Keratinocyte (primary cell): ENCODE data around the gene KRTAP9-1. TPM values are rescaled to one million over a fixed set of nuclear protein-coding genes. Genes with fewer than 3 reads are reported as not detected.

ENCODE experiments used
- DNase-seq: peaks from one replicate; pipeline ENCODE4 v3.0.0-alpha.2; 2011; ENCODE audit warnings: low read depth, missing footprints, low spot score
- FAIRE-seq: peaks from 2 replicates; lab custom pipeline; 2011; peaks lifted over from hg19 to GRCh38; lab: Jason Lieb, UNC
- H2AFZ ChIP-seq: 2 replicates; pipeline ENCODE4 v1.6.0; 2012; ENCODE audit warnings: low read length, control low read depth, inconsistent platforms; ENCODE audit not compliant: control insufficient read depth
- H3K27ac ChIP-seq: 2 replicates; pipeline ENCODE4 v1.5.1; 2011; ENCODE audit warnings: low read length; ENCODE audit not compliant: control insufficient read depth, insufficient read depth
- H3K27me3 ChIP-seq: 3 replicates; pipeline ENCODE4 v1.6.0; 2011; ENCODE audit warnings: low read length; ENCODE audit not compliant: control insufficient read depth, insufficient read depth; ENCODE audit errors: extremely low read depth
- H3K36me3 ChIP-seq, 2 experiments: 2 replicates in 1 of 2; 3 replicates in 1 of 2; pipeline ENCODE4 v1.5.1; 2011; ENCODE audit warnings: low read length in 2 of 2, mild to moderate bottlenecking in 1 of 2; ENCODE audit not compliant: control insufficient read depth in 2 of 2, insufficient read depth in 2 of 2; ENCODE audit errors: extremely low read depth in 1 of 2
- H3K4me1 ChIP-seq: 3 replicates; pipeline ENCODE4 v1.5.1; 2011; ENCODE audit warnings: low read length; ENCODE audit not compliant: control insufficient read depth, insufficient read depth; ENCODE audit errors: extremely low read depth
- H3K4me2 ChIP-seq: 3 replicates; pipeline ENCODE4 v1.6.0; 2011; ENCODE audit warnings: low read depth, low read length; ENCODE audit not compliant: control insufficient read depth, insufficient read depth; ENCODE audit errors: extremely low read depth
- H3K4me3 ChIP-seq, 3 experiments: fragments of 200-600 bp in 1 of 3; sonication (generic) in 1 of 3; 2 replicates in 2 of 3; 3 replicates in 1 of 3; pipeline ENCODE4 v1.5.1; 2011 to 2016; ENCODE audit warnings: low read length in 3 of 3, mild to moderate bottlenecking in 3 of 3, control low read depth in 2 of 3, inconsistent platforms in 1 of 3, low read depth in 1 of 3, mixed read lengths in 1 of 3, mixed run types in 1 of 3, moderate library complexity in 1 of 3; ENCODE audit not compliant: control insufficient read depth in 2 of 3, insufficient read depth in 2 of 3; ENCODE audit errors: extremely low read depth in 1 of 3
- H3K79me2 ChIP-seq: 2 replicates; pipeline ENCODE4 v1.6.0; 2012; ENCODE audit warnings: low read length; ENCODE audit not compliant: control insufficient read depth, insufficient read depth
- H3K9ac ChIP-seq: 3 replicates; pipeline ENCODE4 v1.6.0; 2011; ENCODE audit warnings: low read length; ENCODE audit not compliant: control insufficient read depth, insufficient read depth; ENCODE audit errors: extremely low read depth
- H3K9me1 ChIP-seq: 3 replicates; pipeline ENCODE4 v1.6.0; 2011; ENCODE audit warnings: low read length; ENCODE audit not compliant: control insufficient read depth, insufficient read depth; ENCODE audit errors: extremely low read depth
- H3K9me3 ChIP-seq: 2 replicates; pipeline ENCODE4 v1.5.1; 2012; ENCODE audit warnings: low read depth, low read length; ENCODE audit not compliant: control insufficient read depth
- H4K20me1 ChIP-seq: 3 replicates; pipeline ENCODE4 v1.6.0; 2011; ENCODE audit warnings: low read length; ENCODE audit not compliant: control insufficient read depth, insufficient read depth; ENCODE audit errors: extremely low read depth
- EZH2 ChIP-seq: IDR thresholded peaks from one replicate; pipeline ENCODE4 v1.6.1; 2012; ENCODE audit warnings: inconsistent platforms, mild to moderate bottlenecking, low read length, moderate library complexity
- dilution Hi-C: fragments of 300-500 bp; cut with MboI; formaldehyde crosslinking; loops from one replicate; pipeline ENCODE4 v1.7.0; 2020; ENCODE audit warnings: low sequenced_read_pairs; ENCODE audit not compliant: extremely low pct_ligation_motif_present
- polyA plus RNA-seq, 5 experiments: library from polyadenylated mRNA; depleted of rRNA in 3 of 5; stranded (reverse) in 3 of 5; stranded (forward) in 1 of 5; unstranded in 1 of 5; fragments of >200 nt; gene quantifications; 1 replicate in 1 of 5; 2 replicates in 3 of 5; 3 replicates in 1 of 5; pipeline versions ENCODE4 v1.2.1 to v1.2.3, GENCODE V29; 2011 to 2012; ENCODE audit warnings: missing spikeins in 2 of 5, low read depth in 1 of 5, low replicate concordance in 1 of 5
- TF ChIP-seq, protein P1 (sequence below), 3 experiments: IDR thresholded peaks in 1 of 3; conservative IDR thresholded peaks in 1 of 3; optimal IDR thresholded peaks in 1 of 3; 2 replicates in 2 of 3; 3 replicates in 1 of 3; pipeline versions ENCODE3 to v1.5.1; 2011; ENCODE audit warnings: low read length in 3 of 3, mild to moderate bottlenecking in 3 of 3, moderate library complexity in 2 of 3, control low read depth in 1 of 3, inconsistent platforms in 1 of 3; ENCODE audit not compliant: insufficient read depth in 2 of 3; ENCODE audit errors: extremely low read depth in 1 of 3

KRTAP9-1 gene
- polyA plus RNA-seq, 1 donor (not counting 4 experiments of a cell fraction or from before 2014, with no cell fraction given): not detected

DNA sequence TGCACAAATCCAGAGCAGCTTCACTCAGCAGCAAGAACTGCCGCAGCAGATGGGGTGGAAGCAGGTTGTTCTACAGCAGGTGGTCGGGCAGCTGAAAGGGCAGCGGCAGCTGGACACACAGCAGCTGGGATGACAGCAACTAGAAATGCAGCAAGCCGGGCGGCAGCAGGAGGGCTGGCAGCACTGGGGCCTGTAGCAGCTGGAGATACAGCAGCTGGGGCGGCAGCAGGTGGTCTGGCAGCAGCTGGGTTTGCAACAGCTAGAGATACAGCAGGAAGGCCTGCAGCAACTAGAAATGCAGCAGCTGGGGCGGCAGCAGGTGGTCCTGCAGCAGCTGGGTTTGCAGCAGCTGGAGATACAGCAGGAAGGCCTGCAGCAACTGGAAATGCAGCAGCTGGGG, 22.1 kb upstream of the KRTAP9-1 start:
- Histone ChIP-seq H4K20me1 (no peaks in the 10 kb centered on the region), H3K9me1 (no peaks in the 10 kb centered on the region), H3K9me3 (no peaks in the 10 kb centered on the region), H3K4me2 (no peak overlapping the region), H3K4me3 (no peak overlapping the region), H3K79me2 (no peaks in the 10 kb centered on the region), H2AFZ (no peak overlapping the region), H3K36me3 (no peaks in the 10 kb centered on the region), H3K27ac (no peak overlapping the region), H3K9ac (no peak overlapping the region), H3K27me3 (no peaks in the 10 kb centered on the region), H3K4me1 (no peaks in the 10 kb centered on the region)
- no peak for TF ChIP-seq EZH2
- TF ChIP-seq, protein P1, sequence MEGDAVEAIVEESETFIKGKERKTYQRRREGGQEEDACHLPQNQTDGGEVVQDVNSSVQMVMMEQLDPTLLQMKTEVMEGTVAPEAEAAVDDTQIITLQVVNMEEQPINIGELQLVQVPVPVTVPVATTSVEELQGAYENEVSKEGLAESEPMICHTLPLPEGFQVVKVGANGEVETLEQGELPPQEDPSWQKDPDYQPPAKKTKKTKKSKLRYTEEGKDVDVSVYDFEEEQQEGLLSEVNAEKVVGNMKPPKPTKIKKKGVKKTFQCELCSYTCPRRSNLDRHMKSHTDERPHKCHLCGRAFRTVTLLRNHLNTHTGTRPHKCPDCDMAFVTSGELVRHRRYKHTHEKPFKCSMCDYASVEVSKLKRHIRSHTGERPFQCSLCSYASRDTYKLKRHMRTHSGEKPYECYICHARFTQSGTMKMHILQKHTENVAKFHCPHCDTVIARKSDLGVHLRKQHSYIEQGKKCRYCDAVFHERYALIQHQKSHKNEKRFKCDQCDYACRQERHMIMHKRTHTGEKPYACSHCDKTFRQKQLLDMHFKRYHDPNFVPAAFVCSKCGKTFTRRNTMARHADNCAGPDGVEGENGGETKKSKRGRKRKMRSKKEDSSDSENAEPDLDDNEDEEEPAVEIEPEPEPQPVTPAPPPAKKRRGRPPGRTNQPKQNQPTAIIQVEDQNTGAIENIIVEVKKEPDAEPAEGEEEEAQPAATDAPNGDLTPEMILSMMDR (optimal IDR thresholded peaks at IDR 0.05 in 1 of 3, IDR thresholded peaks at IDR 0.05 in 1 of 3, conservative IDR thresholded peaks at IDR 0.05 in 1 of 3; ENCODE audit: extremely low read depth in 1 of 3, insufficient read depth in 2 of 3, low read length in 3 of 3): no peak
- FAIRE-seq (no peak), DNase-seq (no peak)
- dilution Hi-C loops: no loop called here

DNA sequence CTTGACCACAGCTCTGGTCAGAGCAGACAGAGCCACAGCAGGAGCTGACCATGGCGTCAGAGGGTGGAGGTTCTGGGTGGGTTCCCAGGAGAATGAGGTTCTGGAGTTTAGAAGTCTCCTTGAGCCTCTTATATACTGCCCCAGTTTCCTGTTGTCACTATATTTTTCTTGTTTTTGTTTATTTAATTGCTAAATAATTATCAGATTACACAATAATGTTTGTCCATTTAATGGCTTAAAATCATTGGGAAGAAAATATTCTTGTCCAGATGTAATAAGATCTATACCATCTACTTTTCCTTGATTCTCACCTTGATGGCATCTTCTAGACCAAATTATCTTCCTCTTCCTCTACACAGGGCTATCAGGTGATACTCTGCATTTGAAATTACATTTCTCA, 21.6 kb upstream of the KRTAP9-1 start, which contains the start of gene KRTAP4-3:
TSS of gene KRTAP4-3 (minus strand) at position 101 of the 400 bp plus-strand sequence. CDS start at position 52, 49 bp downstream.
- TF ChIP-seq, protein P1 (optimal IDR thresholded peaks at IDR 0.05 in 1 of 3, IDR thresholded peaks at IDR 0.05 in 1 of 3, conservative IDR thresholded peaks at IDR 0.05 in 1 of 3; ENCODE audit: extremely low read depth in 1 of 3, insufficient read depth in 2 of 3, low read length in 3 of 3): no peak
- no peak for TF ChIP-seq EZH2
- FAIRE-seq (no peak), DNase-seq (no peak)
- no peak within 1 kb of the TSS for H3K4me2 ChIP-seq
- dilution Hi-C loops: no loop called here
- no peak within 1 kb of the TSS for H3K4me3 ChIP-seq
- no peaks in the 10 kb centered on the region for H3K79me2 ChIP-seq
- H3K27me3 ChIP-seq: no peaks in the 10 kb centered on the region
- no peak within 1 kb of the TSS for H3K27ac ChIP-seq
- H3K9me1 ChIP-seq: no peaks in the 10 kb centered on the region
- H2AFZ ChIP-seq: no peak within 1 kb of the TSS
- H4K20me1 ChIP-seq: no peaks in the 10 kb centered on the region
- H3K9ac ChIP-seq: no peak within 1 kb of the TSS
- no peaks in the 10 kb centered on the region for H3K9me3 ChIP-seq
- no peaks in the 10 kb centered on the region for H3K4me1 ChIP-seq
- no peaks in the 10 kb centered on the region for H3K36me3 ChIP-seq
